LNCAP (cell line): Measurements from ENCODE around the gene GTF2F1.

ENCODE experiments used
- TF ChIP-seq, protein P1 (sequence below): fragments of 450-650 bp; IDR thresholded peaks from 2 replicates; pipeline ENCODE4 v1.5.1; 2017; ENCODE audit warnings: mild to moderate bottlenecking

GTF2F1 gene

DNA sequence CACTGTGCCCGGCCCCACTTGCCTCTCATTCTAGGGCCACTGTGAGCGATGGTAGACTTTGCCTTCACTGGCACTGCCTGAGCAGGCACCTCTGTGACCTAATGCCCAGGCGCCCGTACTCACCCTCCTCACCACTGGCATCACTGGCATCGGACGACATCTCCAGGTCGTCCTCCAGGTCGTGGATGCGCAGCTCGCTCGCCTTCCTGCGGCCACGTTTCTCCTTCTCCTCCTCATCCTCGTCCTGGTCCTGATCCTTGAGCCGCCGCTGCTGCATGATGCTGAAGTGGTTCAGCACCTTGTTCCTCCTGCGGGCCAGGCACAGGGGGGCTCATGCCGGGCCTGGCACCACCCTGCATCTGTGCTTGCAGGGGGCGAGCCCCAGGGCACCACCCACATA, 9.8 kb downstream of the GTF2F1 start:
- TF ChIP-seq, protein P1, sequence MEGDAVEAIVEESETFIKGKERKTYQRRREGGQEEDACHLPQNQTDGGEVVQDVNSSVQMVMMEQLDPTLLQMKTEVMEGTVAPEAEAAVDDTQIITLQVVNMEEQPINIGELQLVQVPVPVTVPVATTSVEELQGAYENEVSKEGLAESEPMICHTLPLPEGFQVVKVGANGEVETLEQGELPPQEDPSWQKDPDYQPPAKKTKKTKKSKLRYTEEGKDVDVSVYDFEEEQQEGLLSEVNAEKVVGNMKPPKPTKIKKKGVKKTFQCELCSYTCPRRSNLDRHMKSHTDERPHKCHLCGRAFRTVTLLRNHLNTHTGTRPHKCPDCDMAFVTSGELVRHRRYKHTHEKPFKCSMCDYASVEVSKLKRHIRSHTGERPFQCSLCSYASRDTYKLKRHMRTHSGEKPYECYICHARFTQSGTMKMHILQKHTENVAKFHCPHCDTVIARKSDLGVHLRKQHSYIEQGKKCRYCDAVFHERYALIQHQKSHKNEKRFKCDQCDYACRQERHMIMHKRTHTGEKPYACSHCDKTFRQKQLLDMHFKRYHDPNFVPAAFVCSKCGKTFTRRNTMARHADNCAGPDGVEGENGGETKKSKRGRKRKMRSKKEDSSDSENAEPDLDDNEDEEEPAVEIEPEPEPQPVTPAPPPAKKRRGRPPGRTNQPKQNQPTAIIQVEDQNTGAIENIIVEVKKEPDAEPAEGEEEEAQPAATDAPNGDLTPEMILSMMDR = no peak

DNA sequence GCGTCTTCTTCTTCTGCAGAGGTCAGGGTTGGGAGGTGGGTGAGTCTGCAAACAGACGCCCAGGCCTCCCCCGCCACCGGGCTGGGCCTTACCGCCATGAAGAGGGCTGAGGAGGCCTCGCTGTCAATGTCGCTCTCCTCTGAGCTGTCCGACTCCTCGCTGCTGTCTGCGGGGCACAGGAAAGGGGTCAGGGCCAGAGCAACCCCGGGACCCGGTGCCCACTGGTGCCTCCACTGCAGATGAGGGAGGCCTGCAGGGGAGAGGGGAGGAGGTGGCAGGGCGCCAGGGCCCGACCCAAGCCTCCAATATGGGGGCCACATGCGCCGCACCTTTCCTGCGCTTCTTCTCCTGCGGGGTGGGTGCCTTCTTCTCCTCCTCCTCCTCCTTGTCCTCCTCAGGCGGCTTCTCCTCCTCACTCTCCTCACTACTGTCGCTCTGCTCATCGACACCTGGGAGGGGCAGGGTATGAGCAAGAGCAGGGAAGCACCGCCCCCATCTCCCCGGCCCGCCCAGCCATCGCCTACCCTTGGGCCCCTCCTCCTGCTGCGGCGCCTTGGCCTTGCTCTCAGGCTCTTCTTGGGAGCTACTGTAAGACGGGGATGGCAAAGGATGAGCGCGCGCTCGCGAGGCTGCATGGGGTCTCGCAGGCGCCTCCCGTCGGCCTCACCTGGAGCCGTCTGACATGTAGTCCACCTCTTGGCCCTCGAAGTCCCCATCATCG, 11.8 kb downstream of the GTF2F1 start:
- TF ChIP-seq, protein P1 = no peak

DNA sequence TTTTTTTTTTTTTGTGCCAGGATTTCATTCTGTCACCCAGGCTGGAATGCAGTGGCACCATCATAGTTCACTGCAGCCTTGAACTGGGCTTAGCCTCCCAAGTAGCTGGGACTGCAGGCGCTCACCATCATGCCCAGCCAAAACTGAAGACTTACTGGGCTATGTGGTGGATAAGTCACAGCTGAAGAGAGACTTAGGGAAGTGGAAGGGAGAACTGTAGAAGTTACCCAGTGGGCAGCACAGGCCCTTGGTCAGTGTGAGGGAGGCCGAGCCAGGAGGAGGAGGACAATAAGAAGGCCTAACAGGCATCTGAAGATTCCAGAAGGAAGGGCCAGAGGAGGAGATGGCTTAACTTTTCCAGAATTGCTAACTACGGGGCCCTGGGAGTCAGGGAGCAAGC, 13.2 kb downstream of the GTF2F1 start:
- TF ChIP-seq, protein P1 = no peak

DNA sequence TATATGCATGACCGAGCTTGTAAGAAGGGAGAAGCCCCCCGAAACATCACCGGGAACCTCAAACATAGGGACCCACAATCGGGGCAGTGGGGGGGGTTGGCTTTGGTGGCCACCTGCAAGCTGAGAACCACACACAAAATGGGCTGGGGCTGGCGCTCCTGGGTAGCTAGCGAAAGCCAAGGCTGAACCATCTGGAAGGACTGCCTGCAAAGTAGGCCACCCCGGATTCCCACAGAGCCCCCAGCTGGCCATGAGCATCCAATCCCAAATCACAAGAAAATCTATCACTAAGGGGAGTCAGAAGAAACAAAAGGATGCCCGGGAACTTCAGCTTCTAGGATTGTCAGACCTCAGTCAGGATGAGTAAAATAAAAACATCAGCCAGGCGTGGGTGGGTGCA, 14.5 kb downstream of the GTF2F1 start:
- TF ChIP-seq, protein P1 = no peak

DNA sequence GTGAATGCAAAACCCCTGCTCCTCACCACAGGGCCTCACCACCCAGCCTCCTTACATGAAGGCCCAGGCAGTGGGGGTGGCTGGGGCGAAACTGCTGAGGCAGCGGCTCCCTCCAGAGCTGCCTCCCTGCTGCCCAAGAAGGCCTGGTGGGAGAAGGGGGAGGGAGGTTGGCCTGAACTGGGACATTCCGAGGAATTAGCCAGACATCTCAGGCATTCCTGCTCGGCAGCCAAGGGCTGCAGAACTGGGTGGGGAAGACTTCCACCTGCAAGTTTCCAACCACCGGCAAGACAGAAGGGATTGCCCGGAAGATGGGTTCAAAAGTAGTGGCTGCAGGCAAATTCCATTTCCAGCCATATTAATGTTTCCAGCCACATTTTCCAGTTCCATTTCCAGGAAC, 14.9 kb downstream of the GTF2F1 start:
- TF ChIP-seq, protein P1 = no peak

DNA sequence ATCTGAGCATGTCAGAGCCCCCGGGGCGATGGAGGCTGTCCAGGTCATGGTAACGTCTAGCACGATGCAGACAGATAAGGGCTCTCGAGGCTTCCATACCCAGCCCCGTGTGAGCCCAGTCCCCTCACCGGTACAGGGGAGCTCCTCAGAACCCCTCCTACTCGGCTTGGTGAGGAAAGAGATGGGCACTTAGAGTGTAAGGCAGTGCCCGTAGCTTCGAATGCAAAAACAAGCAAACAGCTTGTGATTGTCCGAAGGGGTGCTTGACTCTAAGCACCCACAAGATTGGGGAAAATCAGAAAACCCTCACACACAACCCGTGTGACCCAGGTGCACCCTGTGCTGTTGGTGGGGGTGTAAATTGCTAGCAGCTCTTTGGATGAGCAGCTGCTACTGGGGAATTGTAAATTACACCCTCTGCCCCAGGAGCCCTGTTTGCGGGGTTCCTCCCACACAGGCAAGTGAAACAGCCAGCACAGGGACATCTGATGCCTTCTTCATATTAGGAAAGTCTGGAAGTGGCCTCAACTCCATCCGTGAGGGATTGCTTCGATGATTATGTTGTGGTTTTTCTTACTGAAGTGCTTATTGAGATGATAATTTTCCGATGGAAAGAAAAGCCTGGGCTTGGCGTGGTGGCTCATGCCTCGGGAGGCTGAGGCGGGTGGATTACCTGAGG, 16.3 kb downstream of the GTF2F1 start:
- TF ChIP-seq, protein P1 = no peak

DNA sequence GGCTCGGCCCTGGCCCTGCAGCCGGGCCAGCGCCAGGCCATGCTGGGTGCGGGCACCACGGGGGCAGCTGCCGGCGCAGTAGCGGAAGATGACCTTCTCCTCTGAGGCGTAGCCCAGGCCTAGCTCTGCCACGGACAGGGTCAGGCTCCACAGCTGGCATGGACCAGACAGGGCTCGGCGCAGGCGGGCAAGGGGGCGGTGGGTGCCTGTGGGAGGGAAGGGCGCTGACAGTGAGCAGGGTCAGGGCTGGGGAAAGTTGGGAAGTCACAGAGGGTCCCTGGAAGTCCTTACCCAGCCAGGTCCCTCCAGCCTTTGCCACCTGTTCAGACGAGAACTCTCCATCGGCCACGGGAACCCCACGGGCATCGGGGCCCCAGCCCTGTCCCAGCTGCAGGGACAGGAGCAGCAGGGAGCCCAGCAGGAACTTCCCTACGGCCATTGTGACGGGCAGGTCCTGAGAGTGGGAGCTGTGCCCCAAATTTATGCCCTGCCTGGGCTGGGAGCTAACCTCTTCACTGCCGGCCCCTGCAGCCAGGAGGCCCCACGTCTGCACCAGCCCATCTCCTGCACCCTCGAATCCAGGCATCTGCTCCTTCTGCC, 17.5 kb downstream of the GTF2F1 start, which contains the start of gene PSPN:
Gene PSPN (minus strand): TSS at position 523 of the 600 bp plus-strand sequence. CDS start 84 bp downstream, at position 439.
- TF ChIP-seq, protein P1 = no peak
